Measurements from ENCODE around the gene PEX7. TPM values are rescaled to one million over a fixed set of nuclear protein-coding genes. Genes with fewer than 3 reads are reported as not detected.

PEX7 gene
- total RNA-seq, 1 donor from 2014 or later: 6.9 TPM

DNA sequence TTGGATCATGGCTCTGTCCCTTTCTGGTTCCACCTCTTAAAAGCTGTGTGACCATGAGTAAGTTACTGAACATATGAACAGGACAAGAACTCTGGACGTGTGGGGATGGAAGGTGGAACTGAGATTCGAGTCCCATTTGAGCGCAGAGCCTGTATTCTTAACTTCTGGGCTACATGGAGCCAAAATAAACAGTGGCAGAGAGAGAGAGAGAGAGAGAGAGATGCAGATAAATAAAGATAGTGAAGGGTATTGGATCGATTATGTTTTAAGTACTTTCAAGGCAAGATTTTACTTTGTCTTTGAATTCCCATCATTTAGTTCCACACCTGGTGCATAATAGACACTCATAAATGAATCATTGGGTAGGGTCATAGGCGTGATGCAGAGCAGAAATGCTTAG lies 139.5 kb downstream of the PEX7 start:
- no peak overlapping the region for H3K27ac Mint-ChIP-seq
- no peaks in the 10 kb centered on the region for H3K27me3 Mint-ChIP-seq
- no peaks in the 10 kb centered on the region for H3K36me3 Mint-ChIP-seq (ENCODE audit: insufficient read depth)
- TF ChIP-seq, protein P1, sequence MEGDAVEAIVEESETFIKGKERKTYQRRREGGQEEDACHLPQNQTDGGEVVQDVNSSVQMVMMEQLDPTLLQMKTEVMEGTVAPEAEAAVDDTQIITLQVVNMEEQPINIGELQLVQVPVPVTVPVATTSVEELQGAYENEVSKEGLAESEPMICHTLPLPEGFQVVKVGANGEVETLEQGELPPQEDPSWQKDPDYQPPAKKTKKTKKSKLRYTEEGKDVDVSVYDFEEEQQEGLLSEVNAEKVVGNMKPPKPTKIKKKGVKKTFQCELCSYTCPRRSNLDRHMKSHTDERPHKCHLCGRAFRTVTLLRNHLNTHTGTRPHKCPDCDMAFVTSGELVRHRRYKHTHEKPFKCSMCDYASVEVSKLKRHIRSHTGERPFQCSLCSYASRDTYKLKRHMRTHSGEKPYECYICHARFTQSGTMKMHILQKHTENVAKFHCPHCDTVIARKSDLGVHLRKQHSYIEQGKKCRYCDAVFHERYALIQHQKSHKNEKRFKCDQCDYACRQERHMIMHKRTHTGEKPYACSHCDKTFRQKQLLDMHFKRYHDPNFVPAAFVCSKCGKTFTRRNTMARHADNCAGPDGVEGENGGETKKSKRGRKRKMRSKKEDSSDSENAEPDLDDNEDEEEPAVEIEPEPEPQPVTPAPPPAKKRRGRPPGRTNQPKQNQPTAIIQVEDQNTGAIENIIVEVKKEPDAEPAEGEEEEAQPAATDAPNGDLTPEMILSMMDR (IDR thresholded peaks at IDR 0.05; ENCODE audit: unreplicated experiment): no peak
- H3K4me1 Mint-ChIP-seq (ENCODE audit: low read depth): peaks cover 27% of the 10 kb centered on the region
- H3K9me3 Mint-ChIP-seq (ENCODE audit: low read depth): no peaks in the 10 kb centered on the region
- no peak for DNase-seq (ENCODE audit: low spot score, unreplicated experiment)
- H3K4me3 Mint-ChIP-seq (ENCODE audit: low read depth): no peak overlapping the region

DNA sequence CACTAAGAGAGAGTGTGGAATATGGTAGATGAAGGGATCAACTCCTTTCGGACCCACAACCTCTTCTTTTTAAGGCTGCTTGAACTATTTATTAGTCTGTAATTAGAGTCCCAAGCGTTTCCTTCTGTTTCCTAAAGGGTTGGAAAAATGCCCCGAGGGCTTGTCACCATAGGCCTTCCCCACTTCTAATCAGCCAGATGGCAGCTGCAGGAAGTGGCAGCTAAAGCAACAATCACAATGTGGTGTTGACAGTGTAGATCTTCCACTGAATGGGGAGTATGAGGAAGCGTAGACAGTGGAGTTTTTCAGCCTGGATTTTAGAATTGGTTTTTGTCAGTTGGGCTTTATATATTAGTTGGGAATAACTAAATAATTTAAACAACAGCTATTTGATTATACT lies 140.3 kb downstream of the PEX7 start:
- Mint-ChIP-seq H3K27ac (no peak overlapping the region), H3K4me3 (ENCODE audit: low read depth) (no peak overlapping the region), H3K9me3 (ENCODE audit: low read depth) (no peaks in the 10 kb centered on the region), H3K36me3 (ENCODE audit: insufficient read depth) (no peaks in the 10 kb centered on the region), H3K27me3 (no peaks in the 10 kb centered on the region), H3K4me1 (ENCODE audit: low read depth) (peaks cover 24% of the 10 kb centered on the region)
- DNase-seq (ENCODE audit: low spot score, unreplicated experiment): no peak
- TF ChIP-seq, protein P1 (IDR thresholded peaks at IDR 0.05; ENCODE audit: unreplicated experiment): no peak

DNA sequence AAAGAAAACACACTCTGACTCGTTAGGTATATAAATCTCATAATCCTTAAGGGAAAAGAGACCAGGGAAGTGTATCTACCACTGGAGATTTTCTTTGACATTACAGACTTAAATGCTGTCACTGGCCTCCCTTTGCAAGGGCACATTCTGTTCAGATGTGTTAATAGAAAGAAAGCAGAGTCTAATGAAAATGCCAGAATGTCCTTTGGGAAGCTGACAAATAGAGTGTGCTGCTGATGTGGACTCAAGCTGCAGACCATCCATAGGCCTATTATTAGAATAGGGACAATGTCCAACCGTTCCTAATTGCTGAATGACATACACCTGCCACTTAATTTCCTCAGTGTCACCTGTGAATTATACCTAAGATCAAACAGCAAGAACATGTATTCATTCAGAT lies 140.9 kb downstream of the PEX7 start:
- Mint-ChIP-seq H3K4me1 (ENCODE audit: low read depth) (peaks cover 25% of the 10 kb centered on the region), H3K36me3 (ENCODE audit: insufficient read depth) (no peaks in the 10 kb centered on the region), H3K9me3 (ENCODE audit: low read depth) (no peaks in the 10 kb centered on the region), H3K27me3 (no peaks in the 10 kb centered on the region), H3K27ac (no peak overlapping the region), H3K4me3 (ENCODE audit: low read depth) (no peak overlapping the region)
- TF ChIP-seq, protein P1 (IDR thresholded peaks at IDR 0.05; ENCODE audit: unreplicated experiment): no peak
- DNase-seq (ENCODE audit: low spot score, unreplicated experiment): no peak

Other genes with a start within 250 kb of the PEX7 start
- 0.91 and 1.1 TPM in 2 replicates for gene MAP3K5, start 30.1 kb upstream of the PEX7 start, total RNA-seq
- gene SLC35D3, start 99.7 kb downstream of the PEX7 start, total RNA-seq: 0.13 TPM in 1 of 2 replicates, not detected in the other
- gene IL20RA, start 222.4 kb downstream of the PEX7 start, total RNA-seq: 0.84 and 0.93 TPM in 2 replicates

Measured in progenitor cell of endocrine pancreas (in vitro differentiated cells).